HAP-1 (cell line): ENCODE data around the gene KCP.

ENCODE experiments used
- DNase-seq, 2 experiments: peaks; one replicate each; pipeline ENCODE4 v3.0.0-alpha.2; 2016 to 2020; ENCODE audit warnings: low spot score in 2 of 2
- H3K27me3 ChIP-seq: fragments of 250-450 bp; sonication (Bioruptor Pico); 2 replicates; pipeline ENCODE4 v1.5.1; 2020; ENCODE audit warnings: low read depth, mild to moderate bottlenecking, moderate library complexity
- H3K36me3 ChIP-seq: fragments of 250-450 bp; sonication (Bioruptor Pico); replicated peaks from 2 replicates; pipeline ENCODE4 v1.5.1; 2020; ENCODE audit warnings: mild to moderate bottlenecking
- H3K4me1 ChIP-seq: fragments of 250-450 bp; sonication (Bioruptor Pico); 2 replicates; pipeline ENCODE4 v1.5.1; 2020; ENCODE audit warnings: mild to moderate bottlenecking
- H3K4me3 ChIP-seq: fragments of 250-450 bp; sonication (Bioruptor Pico); 2 replicates; pipeline ENCODE4 v1.5.1; 2020; ENCODE audit warnings: mild to moderate bottlenecking, moderate library complexity
- H3K9me3 ChIP-seq: fragments of 250-450 bp; sonication (Bioruptor Pico); 2 replicates; pipeline ENCODE4 v1.5.1; 2020; ENCODE audit warnings: mild to moderate bottlenecking, moderate library complexity
- in situ Hi-C: fragments of 300-500 bp; cut with MboI; formaldehyde crosslinking; loops from 3 replicates; pipeline ENCODE4 v1.14.3; 2020; ENCODE audit warnings: low sequenced_read_pairs, inconsistent platforms, mixed read lengths

KCP gene

GRCh38 chr7:128854396-128854795, 56.1 kb downstream of the KCP start:
- in situ Hi-C loops, result no loop called here
- no peak for DNase-seq
- Histone ChIP-seq H3K27me3 (no peaks in the 10 kb centered on the region), H3K4me3 (no peak overlapping the region), H3K9me3 (no peaks in the 10 kb centered on the region), H3K4me1 (no peaks in the 10 kb centered on the region), H3K36me3 (peaks cover 58% of the 10 kb centered on the region)

DNA sequence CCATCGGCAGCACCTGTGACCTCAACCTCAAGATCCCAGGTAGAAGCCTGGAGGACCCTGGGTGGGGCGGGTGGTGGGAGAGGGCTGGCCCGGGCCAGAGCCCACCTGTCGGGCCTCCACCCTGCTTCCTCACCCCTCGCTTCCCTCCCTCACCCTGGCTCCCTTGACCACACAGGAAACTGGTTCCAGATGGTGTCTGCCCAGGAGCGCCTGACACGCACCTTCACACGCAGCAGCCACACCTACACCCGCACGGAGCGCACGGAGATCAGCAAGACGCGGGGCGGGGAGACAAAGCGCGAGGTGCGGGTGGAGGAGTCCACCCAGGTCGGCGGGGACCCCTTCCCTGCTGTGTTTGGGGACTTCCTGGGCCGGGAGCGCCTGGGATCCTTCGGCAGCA, 56.7 kb downstream of the KCP start:
- no peak overlapping the region for H3K4me3 ChIP-seq
- no peaks in the 10 kb centered on the region for H3K27me3 ChIP-seq
- no peak for DNase-seq
- in situ Hi-C loops, result no loop called here
- peaks cover 58% of the 10 kb centered on the region for H3K36me3 ChIP-seq
- no peaks in the 10 kb centered on the region for H3K9me3 ChIP-seq
- no peaks in the 10 kb centered on the region for H3K4me1 ChIP-seq

DNA sequence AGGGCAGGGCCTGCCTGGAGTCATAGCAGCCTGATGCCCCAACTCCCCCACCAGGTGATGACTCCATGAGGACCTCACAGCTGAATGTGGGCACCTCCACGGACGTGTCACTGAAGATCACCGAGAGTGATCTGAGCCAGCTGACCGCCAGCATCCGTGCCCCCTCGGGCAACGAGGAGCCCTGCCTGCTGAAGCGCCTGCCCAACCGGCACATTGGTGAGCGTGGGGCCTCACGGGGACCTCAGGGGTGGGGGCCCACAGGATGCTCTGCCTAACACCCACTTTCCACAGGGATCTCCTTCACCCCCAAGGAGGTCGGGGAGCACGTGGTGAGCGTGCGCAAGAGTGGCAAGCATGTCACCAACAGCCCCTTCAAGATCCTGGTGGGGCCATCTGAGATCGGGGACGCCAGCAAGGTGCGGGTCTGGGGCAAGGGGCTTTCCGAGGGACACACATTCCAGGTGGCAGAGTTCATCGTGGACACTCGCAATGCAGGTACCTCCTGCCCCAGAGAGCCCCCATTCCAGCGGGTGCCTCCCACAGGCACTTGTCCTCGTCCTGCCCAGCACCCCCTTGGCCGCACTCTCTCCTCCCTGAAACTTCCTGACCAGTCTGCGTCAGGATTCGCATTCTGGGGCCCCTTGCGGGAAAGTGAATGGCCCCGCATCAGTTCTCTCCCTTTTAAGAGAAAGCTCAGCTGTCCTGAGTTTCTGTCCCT, 57.8 kb downstream of the KCP start:
- in situ Hi-C loops, result no loop called here
- Histone ChIP-seq H3K27me3 (no peaks in the 10 kb centered on the region), H3K36me3 (peaks cover 65% of the 10 kb centered on the region), H3K4me3 (no peak overlapping the region), H3K4me1 (no peaks in the 10 kb centered on the region), H3K9me3 (no peaks in the 10 kb centered on the region)
- DNase-seq, result no peak

GRCh38 chr7:128849804-128850490, 60.6 kb downstream of the KCP start:
- DNase-seq, result no peak
- Histone ChIP-seq H3K9me3 (no peaks in the 10 kb centered on the region), H3K4me1 (no peaks in the 10 kb centered on the region), H3K4me3 (no peak overlapping the region), H3K36me3 (peaks cover 58% of the 10 kb centered on the region), H3K27me3 (no peaks in the 10 kb centered on the region)
- in situ Hi-C loops, result no loop called here

DNA sequence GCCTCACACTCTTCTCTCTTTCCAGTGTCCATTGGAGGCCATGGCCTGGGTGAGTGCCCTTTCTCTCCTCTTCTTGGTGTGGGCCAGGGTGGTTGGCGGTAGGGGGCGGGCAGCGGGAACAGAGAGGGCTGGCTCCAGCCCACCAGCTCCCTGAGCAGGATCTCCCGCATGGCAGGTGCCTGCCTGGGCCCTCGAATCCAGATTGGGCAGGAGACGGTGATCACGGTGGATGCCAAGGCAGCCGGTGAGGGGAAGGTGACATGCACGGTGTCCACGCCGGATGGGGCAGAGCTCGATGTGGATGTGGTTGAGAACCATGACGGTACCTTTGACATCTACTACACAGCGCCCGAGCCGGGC, 61.4 kb downstream of the KCP start:
- in situ Hi-C loops, result no loop called here
- H3K36me3 ChIP-seq, result peaks cover 59% of the 10 kb centered on the region
- no peaks in the 10 kb centered on the region for H3K27me3 ChIP-seq

DNA sequence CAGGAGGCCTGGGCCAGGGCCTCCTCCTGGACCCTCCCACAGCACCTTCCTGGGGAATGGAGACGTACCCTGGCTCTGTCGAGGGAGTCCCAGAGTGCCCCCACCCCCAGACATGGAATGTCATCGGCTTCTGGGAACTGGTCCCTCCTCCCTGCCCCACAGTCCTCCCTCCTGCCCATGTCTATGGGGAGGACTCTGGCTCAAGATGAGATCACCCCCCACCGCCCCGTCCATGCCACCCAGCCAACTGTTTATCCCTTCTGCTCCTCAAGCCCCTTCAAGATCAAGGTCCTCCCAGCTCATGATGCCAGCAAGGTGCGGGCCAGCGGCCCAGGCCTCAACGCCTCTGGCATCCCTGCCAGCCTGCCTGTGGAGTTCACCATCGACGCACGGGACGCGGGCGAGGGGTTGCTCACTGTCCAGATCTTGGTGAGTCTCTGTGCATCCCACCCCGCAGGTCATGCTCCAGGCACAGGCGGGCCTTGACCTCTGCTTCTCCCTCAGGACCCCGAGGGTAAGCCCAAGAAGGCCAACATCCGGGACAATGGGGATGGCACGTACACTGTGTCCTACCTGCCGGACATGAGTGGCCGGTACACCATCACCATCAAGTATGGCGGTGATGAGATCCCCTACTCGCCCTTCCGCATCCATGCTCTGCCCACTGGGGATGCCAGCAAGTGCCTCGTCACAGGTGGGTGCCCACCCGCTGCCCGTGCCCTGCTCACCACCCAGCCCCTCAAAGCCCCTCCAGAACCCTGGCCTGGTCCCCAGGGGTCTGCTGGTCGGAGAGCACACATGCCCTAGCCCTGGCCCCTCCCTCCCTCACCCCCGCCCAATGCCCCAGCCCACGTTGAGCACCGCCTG, 62.0 kb downstream of the KCP start:
- H3K4me3 ChIP-seq, result no peak overlapping the region
- no peaks in the 10 kb centered on the region for H3K27me3 ChIP-seq
- no peaks in the 10 kb centered on the region for H3K4me1 ChIP-seq
- H3K36me3 ChIP-seq, result peaks cover 61% of the 10 kb centered on the region
- DNase-seq, result no peak
- in situ Hi-C loops, result no loop called here
- H3K9me3 ChIP-seq, result no peaks in the 10 kb centered on the region

More for the DNA sequence above, 61.4 kb downstream of the KCP start:
- no peak overlapping the region for H3K4me3 ChIP-seq
- no peak for DNase-seq
- H3K9me3 ChIP-seq, result no peaks in the 10 kb centered on the region
- no peaks in the 10 kb centered on the region for H3K4me1 ChIP-seq

- H3K9me3 ChIP-seq, result no peaks in the 10 kb centered on the region
- no peaks in the 10 kb centered on the region for H3K4me1 ChIP-seq
- H3K36me3 ChIP-seq, result peaks cover 65% of the 10 kb centered on the region
- H3K4me3 ChIP-seq, result no peak overlapping the region
- DNase-seq, result no peak
- H3K27me3 ChIP-seq, result no peaks in the 10 kb centered on the region
- in situ Hi-C loops, result no loop called here
These were observed 62.7 kb downstream of the KCP start for GRCh38 chr7:128847721-128848211.

DNA sequence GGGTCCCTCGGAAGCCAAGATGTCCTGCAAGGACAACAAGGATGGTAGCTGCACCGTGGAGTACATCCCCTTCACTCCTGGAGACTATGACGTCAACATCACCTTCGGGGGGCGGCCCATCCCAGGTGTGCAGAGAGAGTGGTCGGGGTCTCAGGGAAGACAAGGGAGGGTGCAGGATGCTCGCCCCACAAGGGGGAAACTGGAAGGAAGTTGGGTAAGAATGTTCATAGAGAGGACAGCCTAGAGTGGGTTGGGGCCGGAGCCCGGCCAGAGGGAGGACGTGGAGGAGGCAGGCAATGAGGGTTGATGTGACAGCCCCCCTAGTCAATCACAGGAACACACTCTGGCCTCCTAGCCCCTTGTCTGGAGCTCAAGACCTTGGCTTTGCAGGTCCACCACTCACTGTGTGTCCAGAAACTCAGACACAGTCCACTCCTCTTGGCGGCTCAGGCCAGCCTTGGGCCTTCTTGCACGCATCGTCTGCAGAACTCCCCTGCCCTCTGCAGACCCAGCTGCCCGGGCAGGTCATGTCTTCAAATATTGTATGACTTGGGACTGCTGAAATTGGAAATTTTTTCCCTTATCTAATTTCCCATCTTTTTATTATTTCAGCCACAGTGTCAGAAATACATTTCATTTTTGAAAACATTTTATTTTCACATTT, 63.6 kb downstream of the KCP start:
- in situ Hi-C loops, result no loop called here
- Histone ChIP-seq H3K4me1 (no peaks in the 10 kb centered on the region), H3K4me3 (no peak overlapping the region), H3K36me3 (peaks cover 65% of the 10 kb centered on the region), H3K9me3 (no peaks in the 10 kb centered on the region), H3K27me3 (no peaks in the 10 kb centered on the region)
- DNase-seq, result no peak

DNA sequence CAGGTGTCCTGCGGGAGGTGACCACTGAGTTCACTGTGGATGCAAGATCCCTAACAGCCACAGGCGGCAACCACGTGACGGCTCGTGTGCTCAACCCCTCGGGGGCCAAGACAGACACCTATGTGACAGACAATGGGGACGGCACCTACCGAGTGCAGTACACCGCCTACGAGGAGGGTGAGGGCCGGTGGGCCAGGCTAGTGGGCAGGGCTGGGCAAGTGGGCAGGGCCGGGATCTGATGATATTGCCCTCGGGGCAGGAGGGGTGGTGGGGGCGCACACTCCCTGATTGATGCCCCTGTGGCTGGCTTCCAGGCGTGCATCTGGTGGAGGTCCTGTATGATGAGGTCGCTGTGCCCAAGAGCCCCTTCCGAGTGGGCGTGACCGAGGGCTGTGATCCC, 64.5 kb downstream of the KCP start:
- Histone ChIP-seq H3K9me3 (no peaks in the 10 kb centered on the region), H3K4me1 (no peaks in the 10 kb centered on the region), H3K27me3 (no peaks in the 10 kb centered on the region), H3K36me3 (peaks cover 67% of the 10 kb centered on the region), H3K4me3 (no peak overlapping the region)
- no peak for DNase-seq
- in situ Hi-C loops, result no loop called here

DNA sequence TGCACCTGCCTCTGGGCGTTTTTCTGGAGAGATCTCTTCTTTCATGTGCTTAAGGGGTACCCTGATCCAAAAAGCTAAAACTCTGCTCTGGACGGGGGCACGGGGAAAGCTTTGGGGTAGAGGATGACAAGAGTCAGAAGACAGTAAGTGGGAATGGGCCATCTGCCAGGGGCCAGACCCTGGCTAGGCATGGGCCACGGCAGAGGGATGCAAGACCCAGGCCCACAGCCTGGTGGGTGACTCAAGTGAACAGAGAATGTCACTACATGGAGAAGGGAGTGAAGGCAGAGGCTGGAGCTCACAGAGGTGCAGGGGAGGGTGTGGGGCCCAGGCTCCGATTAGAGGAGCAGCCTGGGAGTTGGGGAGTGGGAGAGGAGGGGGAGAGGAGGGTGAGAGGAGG, 65.0 kb downstream of the KCP start:
- no peak overlapping the region for H3K4me3 ChIP-seq
- peaks cover 65% of the 10 kb centered on the region for H3K36me3 ChIP-seq
- in situ Hi-C loops, result no loop called here

DNA sequence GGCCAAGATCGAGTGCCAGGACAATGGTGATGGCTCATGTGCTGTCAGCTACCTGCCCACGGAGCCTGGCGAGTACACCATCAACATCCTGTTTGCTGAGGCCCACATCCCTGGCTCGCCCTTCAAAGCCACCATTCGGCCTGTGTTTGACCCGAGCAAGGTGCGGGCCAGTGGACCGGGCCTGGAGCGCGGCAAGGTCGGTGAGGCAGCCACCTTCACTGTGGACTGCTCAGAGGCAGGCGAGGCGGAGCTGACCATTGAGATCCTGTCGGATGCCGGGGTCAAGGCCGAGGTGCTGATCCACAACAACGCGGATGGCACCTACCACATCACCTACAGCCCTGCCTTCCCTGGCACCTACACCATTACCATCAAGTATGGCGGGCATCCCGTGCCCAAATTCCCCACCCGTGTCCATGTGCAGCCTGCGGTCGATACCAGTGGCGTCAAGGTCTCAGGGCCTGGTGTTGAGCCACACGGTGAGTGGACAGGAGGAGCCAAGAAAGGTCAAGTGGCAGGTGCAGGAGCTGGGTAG, 65.7 kb downstream of the KCP start:
- H3K36me3 ChIP-seq, result peaks cover 65% of the 10 kb centered on the region

More for the DNA sequence above, 65.0 kb downstream of the KCP start:
- no peaks in the 10 kb centered on the region for H3K4me1 ChIP-seq
- no peaks in the 10 kb centered on the region for H3K9me3 ChIP-seq
- DNase-seq, result no peak
- H3K27me3 ChIP-seq, result no peaks in the 10 kb centered on the region

DNA sequence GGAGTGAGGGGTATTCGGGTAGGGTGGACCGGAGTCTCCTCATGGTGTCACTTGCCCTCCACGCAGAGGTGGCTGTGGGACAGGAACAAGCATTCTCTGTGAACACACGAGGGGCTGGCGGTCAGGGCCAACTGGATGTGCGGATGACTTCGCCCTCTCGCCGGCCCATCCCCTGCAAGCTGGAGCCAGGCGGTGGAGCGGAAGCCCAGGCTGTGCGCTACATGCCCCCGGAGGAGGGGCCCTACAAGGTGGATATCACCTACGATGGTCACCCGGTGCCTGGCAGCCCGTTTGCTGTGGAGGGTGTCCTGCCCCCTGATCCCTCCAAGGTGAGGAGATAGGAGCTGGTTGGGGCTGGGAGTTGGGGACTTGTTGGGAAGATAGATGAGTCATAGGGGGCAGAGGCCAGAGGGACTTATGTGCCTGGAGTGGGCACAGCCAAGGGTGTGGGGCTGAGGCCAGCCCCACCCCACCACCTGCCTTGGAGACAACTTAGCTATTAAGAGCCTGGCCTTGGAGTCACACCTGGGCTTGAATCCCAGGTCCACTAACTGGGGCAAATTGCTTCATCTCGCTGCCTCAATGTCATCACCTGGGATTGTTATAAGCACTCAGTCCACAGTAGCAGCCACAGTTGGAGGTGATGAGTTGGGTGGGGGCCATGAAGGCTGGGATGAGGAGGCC, 66.4 kb downstream of the KCP start:
- Histone ChIP-seq H3K4me1 (no peaks in the 10 kb centered on the region), H3K9me3 (no peaks in the 10 kb centered on the region), H3K27me3 (no peaks in the 10 kb centered on the region), H3K4me3 (no peak overlapping the region), H3K36me3 (peaks cover 65% of the 10 kb centered on the region)
- in situ Hi-C loops, result no loop called here
- DNase-seq, result no peak

More for the DNA sequence above, 65.7 kb downstream of the KCP start:
- Histone ChIP-seq H3K4me3 (no peak overlapping the region), H3K9me3 (no peaks in the 10 kb centered on the region), H3K27me3 (no peaks in the 10 kb centered on the region), H3K4me1 (no peaks in the 10 kb centered on the region)
- DNase-seq, result no peak
- in situ Hi-C loops, result no loop called here
